ENCODE measurements around the gene CRYBG1. TPM values are rescaled to one million over a fixed set of nuclear protein-coding genes. Genes with fewer than 3 reads are reported as not detected.

Gene CRYBG1
- total RNA-seq, 1 experiment from 2014 or later = 5.7 TPM

- H3K4me3 Mint-ChIP-seq = no peak overlapping the region
- Histone ChIP-seq H3T11ph (ENCODE audit: low read length) (no peak overlapping the region), H3K27ac (ENCODE audit: insufficient read length, low read depth, low read length) (no peak overlapping the region), H2BK120ac (ENCODE audit: low read depth, low read length, poor library complexity, severe bottlenecking) (no peak overlapping the region), H2BK20ac (ENCODE audit: low read depth, low read length, poor library complexity, severe bottlenecking) (no peak overlapping the region), H3K79me2 (ENCODE audit: insufficient read depth, low read length) (no peaks in the 10 kb centered on the region), H3K79me1 (ENCODE audit: insufficient read depth, low read depth, low read length, poor library complexity, severe bottlenecking) (no peaks in the 10 kb centered on the region), H3K4ac (ENCODE audit: low read depth, low read length) (no peak overlapping the region), H4K8ac (replicated peaks; ENCODE audit: insufficient read length, low read depth, low read length) (no peak overlapping the region), H3K23me2 (ENCODE audit: insufficient read length, low read depth, low read length, poor library complexity, severe bottlenecking) (no peaks in the 10 kb centered on the region), H2BK15ac (ENCODE audit: low read depth, low read length) (no peak overlapping the region), H4K5ac (ENCODE audit: insufficient read length, low read depth, low read length) (no peak overlapping the region), H4K20me1 (ENCODE audit: control insufficient read depth, insufficient read depth, insufficient read length) (no peaks in the 10 kb centered on the region), H3K14ac (ENCODE audit: insufficient read depth, low read length) (no peak overlapping the region), H3K23ac (ENCODE audit: insufficient read length, low read depth, low read length) (no peak overlapping the region), H3K27me3 (ENCODE audit: insufficient read depth, low read length) (no peaks in the 10 kb centered on the region), H3K4me2 (ENCODE audit: insufficient read depth, insufficient read length, low read length) (no peak overlapping the region), H2AFZ (ENCODE audit: low read length) (no peak overlapping the region), H3K9ac (ENCODE audit: extremely low read depth, insufficient read length, low read length) (no peak overlapping the region), H2BK5ac (ENCODE audit: insufficient read length, low read length) (no peak overlapping the region), H3K4me1 (ENCODE audit: insufficient read depth, low read length) (no peaks in the 10 kb centered on the region; the same call in 1 of the 2 replicates), H4K91ac (ENCODE audit: insufficient read length, low read depth, low read length) (no peak overlapping the region), H3K9me3 (ENCODE audit: control insufficient read depth, low read depth, low read length) (no peaks in the 10 kb centered on the region), H2BK12ac (ENCODE audit: insufficient read length, low read depth, low read length) (no peak overlapping the region), H2AK5ac (ENCODE audit: insufficient read length, low read length) (no peak overlapping the region), H3K18ac (ENCODE audit: insufficient read length, low read depth, low read length) (no peak overlapping the region), H3K56ac (ENCODE audit: insufficient read length, low read depth, low read length) (no peak overlapping the region)
- peaks cover 15 to 17% of the 10 kb centered on the region in 2 experiments for H3K4me1 Mint-ChIP-seq
- H3K9me3 Mint-ChIP-seq = no peaks in the 10 kb centered on the region
- WGBS (ENCODE audit: extremely low coverage, insufficient read length, low lambda C conversion rate) = no CpG with 5 or more reads among the region's 4 CpGs
- peak overlapping the region in 1 of 3 experiments; percentile 47; a peak in 2 of 7 replicates for H3K27ac Mint-ChIP-seq
- H3K27me3 Mint-ChIP-seq (ENCODE audit: low read depth) = no peaks in the 10 kb centered on the region; the same call in 1 of the 2 replicates
- no peak for DNase-seq
- no peak for TF ChIP-seq CTCF (conservative IDR thresholded peaks at IDR 0.05)
- no peaks in the 10 kb centered on the region for H3K36me3 Mint-ChIP-seq (ENCODE audit: insufficient read depth in 1 of 3, low read depth in 3 of 3)
These were observed 55.4 kb downstream of the CRYBG1 start for GRCh38 chr6:106415921-106416320.
